CD4-positive, alpha-beta T cell (primary cell): ENCODE measurements around the gene SKOR1. TPM values are rescaled to one million over a fixed set of nuclear protein-coding genes. Genes with fewer than 3 reads are reported as not detected.

Experiments used
- ATAC-seq: fragments of 200-7000 bp; cut with Tn5 transposase; one replicate; pipeline ENCODE4 v1.10.0; 2022; ENCODE audit warnings: mild to moderate bottlenecking; ENCODE audit not compliant: poor library complexity
- CTCF ChIA-PET: fragments of 350-600 bp; sonication (Branson Sonifier 250); formaldehyde crosslinking; loops from one replicate; lab custom pipeline; 2021; ENCODE audit warnings: antibody characterized with exemption, inconsistent platforms; lab: Charles Lee
- POLR2A ChIA-PET: fragments of 350-600 bp; sonication (Branson Sonifier 250); formaldehyde crosslinking; loops from one replicate; lab custom pipeline; 2021; ENCODE audit warnings: antibody characterized with exemption, inconsistent platforms; lab: Charles Lee
- DNase-seq, 14 experiments: peaks; one replicate each; pipeline ENCODE4 v3.0.0-alpha.2; 2013 to 2020; ENCODE audit warnings: mixed read lengths in 2 of 14
- H3K27ac ChIP-seq, 2 donors: one replicate each; pipeline versions ENCODE4 v1.5.1 to v1.7.0; 2013; ENCODE audit warnings: low read length in 2 of 2, low read depth in 1 of 2, mild to moderate bottlenecking in 1 of 2
- H3K27me3 ChIP-seq, 2 experiments: 1 replicate in 1 of 2; 2 replicates in 1 of 2; pipeline versions ENCODE4 v1.6.1 to v1.7.0; 2013; ENCODE audit warnings: low read length in 2 of 2, control low read depth in 1 of 2, mild to moderate bottlenecking in 1 of 2, moderate library complexity in 1 of 2; ENCODE audit not compliant: insufficient read depth in 2 of 2, control insufficient read depth in 1 of 2
- H3K36me3 ChIP-seq: one replicate; pipeline ENCODE4 v1.6.1; 2013; ENCODE audit warnings: low read length, control low read depth; ENCODE audit not compliant: insufficient read depth
- H3K4me1 ChIP-seq: one replicate; pipeline ENCODE4 v1.6.1; 2013; ENCODE audit warnings: low read length, control low read depth; ENCODE audit not compliant: insufficient read depth
- H3K4me3 ChIP-seq: one replicate; pipeline ENCODE4 v1.5.1; 2013; ENCODE audit warnings: mild to moderate bottlenecking, low read length, moderate library complexity
- H3K9me3 ChIP-seq, 2 experiments: 1 replicate in 1 of 2; 2 replicates in 1 of 2; pipeline versions ENCODE4 v1.6.1 to v1.7.0; 2013; ENCODE audit warnings: low read length in 2 of 2, mild to moderate bottlenecking in 2 of 2, control low read depth in 1 of 2, moderate library complexity in 1 of 2; ENCODE audit not compliant: control insufficient read depth in 1 of 2, insufficient read depth in 1 of 2
- H3K27ac Mint-ChIP-seq: one replicate; pipeline ENCODE4 v1.8.0; 2020; ENCODE audit warnings: mixed read lengths
- H3K27me3 Mint-ChIP-seq: one replicate; pipeline ENCODE4 v1.8.0; 2021; ENCODE audit warnings: mixed read lengths
- H3K36me3 Mint-ChIP-seq: one replicate; pipeline ENCODE4 v1.8.0; 2021; ENCODE audit warnings: low read depth, mixed read lengths
- H3K4me1 Mint-ChIP-seq: one replicate; pipeline ENCODE4 v1.8.0; 2021; ENCODE audit warnings: low read depth, mixed read lengths
- H3K4me3 Mint-ChIP-seq: one replicate; pipeline ENCODE4 v1.8.0; 2020; ENCODE audit warnings: mild to moderate bottlenecking, mixed read lengths
- H3K9me3 Mint-ChIP-seq: one replicate; pipeline ENCODE4 v1.8.0; 2020; ENCODE audit warnings: mixed read lengths
- intact Hi-C, 2 experiments: fragments of 100-400 bp; cut with DNase I in 1 of 2; cut with micrococcal nuclease in 1 of 2; formaldehyde crosslinking; loops; one replicate each; pipeline versions ENCODE4 v1.15.1 to v1.9.0; 2023 to 2025; cut with DNase I, micrococcal nuclease
- total RNA-seq, 174 experiments: library from RNA in 2 of 174; stranded (reverse) in 2 of 174; gene quantifications; one replicate each; pipeline ENCODE4 v1.2.3 and lab custom pipeline; 2021 to 2026
- TF ChIP-seq, protein P1 (sequence below): fragments of 200-600 bp; IDR thresholded peaks from one replicate; pipeline ENCODE4 v1.8.0; 2022; ENCODE audit warnings: antibody characterized with exemption, mild to moderate bottlenecking

SKOR1 gene
- total RNA-seq, 2 experiments from 2014 or later: 1.8 to 2.2 TPM

DNA sequence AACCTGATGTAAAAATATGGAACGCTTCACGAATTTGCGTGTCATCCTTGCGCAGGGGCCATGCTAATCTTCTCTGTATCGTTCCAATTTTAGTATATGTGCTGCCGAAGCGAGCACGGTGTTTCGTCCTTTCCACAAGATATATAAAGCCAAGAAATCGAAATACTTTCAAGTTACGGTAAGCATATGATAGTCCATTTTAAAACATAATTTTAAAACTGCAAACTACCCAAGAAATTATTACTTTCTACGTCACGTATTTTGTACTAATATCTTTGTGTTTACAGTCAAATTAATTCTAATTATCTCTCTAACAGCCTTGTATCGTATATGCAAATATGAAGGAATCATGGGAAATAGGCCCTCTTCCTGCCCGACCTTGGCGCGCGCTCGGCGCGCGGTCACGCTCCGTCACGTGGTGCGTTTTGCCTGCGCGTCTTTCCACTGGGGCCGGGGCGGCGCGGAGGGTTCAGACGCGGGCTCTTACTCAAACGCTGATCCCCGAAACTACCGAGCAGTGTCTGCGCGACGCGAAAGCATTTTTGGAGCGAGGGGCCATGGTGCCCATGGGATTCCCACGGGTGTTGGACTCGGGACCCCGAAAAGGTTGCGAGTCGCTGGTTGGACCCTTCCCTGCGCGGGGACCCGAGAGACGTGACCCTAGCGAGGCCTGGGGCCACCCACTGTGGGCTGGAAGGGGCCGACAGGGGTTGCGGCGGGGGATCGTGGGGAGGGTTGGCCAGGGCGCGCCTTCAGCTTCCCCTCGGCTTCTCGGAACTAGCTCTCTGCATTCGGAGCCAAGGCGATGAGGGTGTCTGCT, 14.8 kb downstream of the SKOR1 start, which contains the start of gene RNU6-1:
Gene RNU6-1 (minus strand): TSS at position 117 of the 820 bp plus-strand sequence.
- POLR2A ChIA-PET: interaction anchor here (0.7 to 2.1 kb wide), 15 partner anchors 12 to 978 kb away, joined by 3 to 8 read pairs (median 4); partner anchors contain the start of genes C15orf61, CLN6, FEM1B and MAP2K5
- Histone ChIP-seq H3K36me3 (no peaks in the 10 kb centered on the region), H3K27ac (peak within 1 kb of the TSS; percentile 73 to 83), H3K9me3 (peaks cover 0 to 9% of the 10 kb centered on the region in 2 experiments), H3K4me3 (peak within 1 kb of the TSS; percentile 85), H3K27me3 (peaks cover 10 to 12% of the 10 kb centered on the region in 2 experiments), H3K4me1 (peaks cover 42% of the 10 kb centered on the region)
- Mint-ChIP-seq H3K9me3 (no peaks in the 10 kb centered on the region), H3K4me1 (peaks cover 54% of the 10 kb centered on the region), H3K36me3 (peaks cover 11% of the 10 kb centered on the region), H3K27ac (peak within 1 kb of the TSS; percentile 99), H3K4me3 (peak within 1 kb of the TSS; percentile 97), H3K27me3 (peaks cover 21% of the 10 kb centered on the region)
- CTCF ChIA-PET: interaction anchor here (1.2 to 1.5 kb wide), 4 partner anchors 23 to 438 kb away, joined by 3 to 7 read pairs (median 4); no protein-coding TSS in a partner anchor
- intact Hi-C loops: loop anchor here (1.0 to 10.0 kb wide), 9 partner anchors 295 to 1135 kb away; partner anchors contain the start of genes C15orf61 (in 2 of the 2), MAP2K5 (in 2 of the 2), CLN6 (in 1 of the 2) and SMAD6 (in 1 of the 2)
- DNase-seq (peak; percentile 94 to 98 (median 96)), ATAC-seq (peak; percentile 79)
- TF ChIP-seq, protein P1, sequence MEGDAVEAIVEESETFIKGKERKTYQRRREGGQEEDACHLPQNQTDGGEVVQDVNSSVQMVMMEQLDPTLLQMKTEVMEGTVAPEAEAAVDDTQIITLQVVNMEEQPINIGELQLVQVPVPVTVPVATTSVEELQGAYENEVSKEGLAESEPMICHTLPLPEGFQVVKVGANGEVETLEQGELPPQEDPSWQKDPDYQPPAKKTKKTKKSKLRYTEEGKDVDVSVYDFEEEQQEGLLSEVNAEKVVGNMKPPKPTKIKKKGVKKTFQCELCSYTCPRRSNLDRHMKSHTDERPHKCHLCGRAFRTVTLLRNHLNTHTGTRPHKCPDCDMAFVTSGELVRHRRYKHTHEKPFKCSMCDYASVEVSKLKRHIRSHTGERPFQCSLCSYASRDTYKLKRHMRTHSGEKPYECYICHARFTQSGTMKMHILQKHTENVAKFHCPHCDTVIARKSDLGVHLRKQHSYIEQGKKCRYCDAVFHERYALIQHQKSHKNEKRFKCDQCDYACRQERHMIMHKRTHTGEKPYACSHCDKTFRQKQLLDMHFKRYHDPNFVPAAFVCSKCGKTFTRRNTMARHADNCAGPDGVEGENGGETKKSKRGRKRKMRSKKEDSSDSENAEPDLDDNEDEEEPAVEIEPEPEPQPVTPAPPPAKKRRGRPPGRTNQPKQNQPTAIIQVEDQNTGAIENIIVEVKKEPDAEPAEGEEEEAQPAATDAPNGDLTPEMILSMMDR: no peak

DNA sequence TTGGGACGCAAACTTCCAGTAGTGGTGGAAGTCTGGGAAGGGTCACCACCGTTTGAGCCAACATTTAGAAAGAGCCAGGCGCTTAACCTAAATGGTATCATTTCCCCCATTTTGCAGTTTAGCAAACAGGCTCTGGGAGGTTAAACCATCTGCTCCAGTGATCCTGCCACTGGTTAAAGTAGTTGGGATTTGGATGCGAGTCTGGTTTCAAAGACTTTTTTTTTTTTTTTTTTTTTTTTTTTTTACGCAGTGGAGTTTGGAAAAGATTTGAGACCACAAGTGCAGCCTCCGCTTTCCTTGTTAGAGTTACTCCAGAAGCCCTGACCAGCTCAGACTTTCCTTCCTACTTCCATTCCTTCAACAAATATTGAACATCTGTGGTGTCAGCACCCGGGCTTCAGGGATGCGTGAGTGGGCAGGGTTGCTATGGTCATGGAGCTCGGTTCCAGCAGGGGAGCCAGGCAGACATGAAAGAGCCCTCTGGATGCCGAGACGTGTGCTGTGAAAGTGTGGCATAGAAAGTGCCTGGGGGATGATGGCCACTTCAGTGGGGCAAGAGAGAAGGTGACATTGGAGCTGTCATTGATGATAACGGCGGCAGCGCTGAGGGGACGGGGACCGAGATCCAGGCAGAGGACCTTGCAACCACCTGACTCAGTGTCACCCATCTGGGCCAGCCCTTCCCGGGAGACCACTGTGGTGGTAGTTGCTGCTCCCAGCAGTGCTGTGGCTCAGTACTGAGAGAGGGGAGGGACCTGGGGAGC, 15.6 kb downstream of the SKOR1 start:
- H3K4me1 Mint-ChIP-seq: peaks cover 47% of the 10 kb centered on the region
- peaks cover 34% of the 10 kb centered on the region for H3K4me1 ChIP-seq
- ChIA-PET CTCF (interaction anchor here (1.1 to 1.5 kb wide), 4 partner anchors 22 to 438 kb away, joined by 3 to 7 read pairs (median 4); partner anchors contain the start of gene MAP2K5), POLR2A (interaction anchor here (0.6 to 2.1 kb wide), 14 partner anchors 13 to 978 kb away, joined by 3 to 8 read pairs (median 4); partner anchors contain the start of genes C15orf61, CLN6, FEM1B and MAP2K5)
- H3K9me3 ChIP-seq: peaks cover 0 to 2% of the 10 kb centered on the region in 2 experiments
- no peak for ATAC-seq
- no peaks in the 10 kb centered on the region for H3K9me3 Mint-ChIP-seq
- H3K27ac ChIP-seq: peak overlapping the region; percentile 73 to 83
- TF ChIP-seq, protein P1: no peak
- peak overlapping the region; percentile 99 for H3K27ac Mint-ChIP-seq
- peak in 3 of 14 experiments; percentile 30 to 53 (median 50) for DNase-seq
- H3K27me3 Mint-ChIP-seq: peaks cover 13% of the 10 kb centered on the region
- peak overlapping the region; percentile 85 for H3K4me3 ChIP-seq
- H3K27me3 ChIP-seq: peaks cover 2 to 5% of the 10 kb centered on the region in 2 experiments
- H3K36me3 Mint-ChIP-seq: peaks cover 11% of the 10 kb centered on the region
- H3K36me3 ChIP-seq: no peaks in the 10 kb centered on the region
- H3K4me3 Mint-ChIP-seq: peak overlapping the region; percentile 97
- intact Hi-C loops: loop anchor here in 1 of 2 experiments (2.0 to 10.0 kb wide), 2 partner anchors 388 to 1136 kb away; partner anchors contain the start of genes CLN6 and SMAD6

DNA sequence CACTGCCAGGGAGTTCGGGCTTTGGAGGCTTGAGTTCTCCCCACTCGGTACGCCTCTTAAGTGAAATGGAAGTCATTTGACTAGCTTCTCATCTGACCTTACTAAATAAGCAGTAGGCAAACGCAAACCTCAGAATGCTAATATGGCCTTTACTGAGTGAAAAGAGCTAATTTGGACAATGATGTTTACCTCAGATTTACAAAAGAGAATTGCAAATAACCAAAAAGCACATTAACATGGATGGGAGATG, 16.1 kb downstream of the SKOR1 start:
- POLR2A ChIA-PET: interaction anchor here (1.1 to 1.6 kb wide), 8 partner anchors 13 to 977 kb away, joined by 3 to 7 read pairs (median 4); partner anchors contain the start of genes C15orf61, FEM1B and PIAS1
- H3K9me3 Mint-ChIP-seq: no peaks in the 10 kb centered on the region
- peak overlapping the region; percentile 99 for H3K27ac Mint-ChIP-seq
- Histone ChIP-seq H3K36me3 (no peaks in the 10 kb centered on the region), H3K27me3 (no peaks in the 10 kb centered on the region), H3K9me3 (no peaks in the 10 kb centered on the region), H3K4me1 (peaks cover 29% of the 10 kb centered on the region), H3K27ac (no peak overlapping the region), H3K4me3 (peak overlapping the region; percentile 85)
- peaks cover 42% of the 10 kb centered on the region for H3K4me1 Mint-ChIP-seq
- intact Hi-C loops: loop anchor here in 1 of 2 experiments (2.0 to 10.0 kb wide), 2 partner anchors 387 to 1137 kb away; partner anchors contain the start of genes CLN6 and SMAD6
- peaks cover 8% of the 10 kb centered on the region for H3K27me3 Mint-ChIP-seq
- peaks cover 11% of the 10 kb centered on the region for H3K36me3 Mint-ChIP-seq
- peak overlapping the region; percentile 97 for H3K4me3 Mint-ChIP-seq
- TF ChIP-seq, protein P1: no peak
- no peak for ATAC-seq
- CTCF ChIA-PET: interaction anchor here (1.1 to 1.5 kb wide), 4 partner anchors 22 to 437 kb away, joined by 3 to 7 read pairs (median 4); partner anchors contain the start of gene MAP2K5
- no peak for DNase-seq
